H9 (cell line): Measurements from ENCODE around the gene RPP14. TPM values are rescaled to one million over a fixed set of nuclear protein-coding genes. Genes with fewer than 3 reads are reported as not detected.
A peak's percentile ranks its signal among the peaks of the same experiment; 100 is the strongest.

Experiments
- DNase-seq: peaks from one replicate; pipeline ENCODE4 v3.0.0-alpha.2; 2017
- H2AFZ ChIP-seq: one replicate; pipeline ENCODE4 v1.6.1; 2013; ENCODE audit warnings: mild to moderate bottlenecking, low read length, control low read depth, moderate library complexity
- H2AK5ac ChIP-seq: 2 replicates; pipeline ENCODE4 v1.6.1; 2013; ENCODE audit warnings: low read length, control low read depth, mixed read lengths; ENCODE audit not compliant: insufficient read length
- H2BK120ac ChIP-seq: one replicate; pipeline ENCODE4 v1.6.1; 2013; ENCODE audit warnings: low read depth, mild to moderate bottlenecking, low read length, control low read depth, inconsistent platforms; ENCODE audit not compliant: poor library complexity, severe bottlenecking
- H2BK12ac ChIP-seq: 2 replicates; pipeline ENCODE4 v1.6.1; 2013; ENCODE audit warnings: low read length, control low read depth, mixed read lengths, low read depth; ENCODE audit not compliant: insufficient read length
- H2BK15ac ChIP-seq: 2 replicates; pipeline ENCODE4 v1.6.1; 2013; ENCODE audit warnings: low read depth, low read length, control low read depth
- H2BK20ac ChIP-seq: one replicate; pipeline ENCODE4 v1.6.1; 2013; ENCODE audit warnings: low read depth, mild to moderate bottlenecking, low read length, control low read depth, inconsistent platforms; ENCODE audit not compliant: poor library complexity, severe bottlenecking
- H2BK5ac ChIP-seq: 2 replicates; pipeline ENCODE4 v1.6.1; 2013; ENCODE audit warnings: low read length, control low read depth, mixed read lengths; ENCODE audit not compliant: insufficient read length
- H3K14ac ChIP-seq: 2 replicates; pipeline ENCODE4 v1.6.1; 2013; ENCODE audit warnings: low read length, control low read depth; ENCODE audit not compliant: insufficient read depth
- H3K18ac ChIP-seq: 2 replicates; pipeline ENCODE4 v1.6.1; 2013; ENCODE audit warnings: low read depth, mild to moderate bottlenecking, mixed read lengths, low read length, control low read depth; ENCODE audit not compliant: insufficient read length
- H3K23ac ChIP-seq: 2 replicates; pipeline ENCODE4 v1.6.1; 2013; ENCODE audit warnings: low read length, control low read depth, mixed read lengths, low read depth; ENCODE audit not compliant: insufficient read length
- H3K23me2 ChIP-seq: 2 replicates; pipeline ENCODE4 v1.6.1; 2013; ENCODE audit warnings: low read depth, mild to moderate bottlenecking, mixed read lengths, low read length, control low read depth; ENCODE audit not compliant: insufficient read length, poor library complexity, severe bottlenecking
- H3K27ac ChIP-seq: 2 replicates; pipeline ENCODE4 v1.5.1; 2013; ENCODE audit warnings: low read length, control low read depth, mixed read lengths, low read depth; ENCODE audit not compliant: insufficient read length
- H3K27me3 ChIP-seq: 2 replicates; pipeline ENCODE4 v1.6.1; 2013; ENCODE audit warnings: low read length, control low read depth, inconsistent platforms; ENCODE audit not compliant: insufficient read depth
- H3K4ac ChIP-seq: 2 replicates; pipeline ENCODE4 v1.6.1; 2013; ENCODE audit warnings: low read depth, mild to moderate bottlenecking, control low read depth, inconsistent platforms, low read length, moderate library complexity
- H3K4me1 ChIP-seq: 2 replicates; pipeline ENCODE4 v1.6.1; 2013; ENCODE audit warnings: low read length, control low read depth, inconsistent platforms; ENCODE audit not compliant: insufficient read depth
- H3K4me2 ChIP-seq: 2 replicates; pipeline ENCODE4 v1.6.1; 2013; ENCODE audit warnings: low read length, control low read depth, mixed read lengths; ENCODE audit not compliant: insufficient read length, insufficient read depth
- H3K56ac ChIP-seq: 2 replicates; pipeline ENCODE4 v1.6.1; 2013; ENCODE audit warnings: low read depth, mild to moderate bottlenecking, mixed read lengths, low read length, control low read depth; ENCODE audit not compliant: insufficient read length
- H3K79me1 ChIP-seq: 2 replicates; pipeline ENCODE4 v1.6.1; 2013; ENCODE audit warnings: low read depth, mild to moderate bottlenecking, moderate library complexity, low read length, control low read depth, inconsistent platforms; ENCODE audit not compliant: insufficient read depth, poor library complexity, severe bottlenecking
- H3K79me2 ChIP-seq: 2 replicates; pipeline ENCODE4 v1.6.1; 2013; ENCODE audit warnings: low read length, control low read depth, inconsistent platforms; ENCODE audit not compliant: insufficient read depth
- H3K9ac ChIP-seq: 2 replicates; pipeline ENCODE4 v1.6.1; 2013; ENCODE audit warnings: low read length, control low read depth, mixed read lengths; ENCODE audit not compliant: insufficient read length; ENCODE audit errors: extremely low read depth
- H3K9me3 ChIP-seq: one replicate; pipeline ENCODE4 v1.6.1; 2013; ENCODE audit warnings: low read depth, low read length, inconsistent platforms; ENCODE audit not compliant: control insufficient read depth
- H3T11ph ChIP-seq: one replicate; pipeline ENCODE4 v1.6.1; 2013; ENCODE audit warnings: mild to moderate bottlenecking, low read length, control low read depth, inconsistent platforms
- H4K20me1 ChIP-seq: one replicate; pipeline ENCODE4 v1.6.1; 2013; ENCODE audit not compliant: control insufficient read depth, insufficient read length, insufficient read depth
- H4K5ac ChIP-seq: 2 replicates; pipeline ENCODE4 v1.6.1; 2013; ENCODE audit warnings: low read depth, mild to moderate bottlenecking, mixed read lengths, low read length, control low read depth; ENCODE audit not compliant: insufficient read length
- H4K8ac ChIP-seq: replicated peaks from 2 replicates; pipeline ENCODE4 v1.6.1; 2013; ENCODE audit warnings: low read length, control low read depth, mixed read lengths, low read depth; ENCODE audit not compliant: insufficient read length
- H4K91ac ChIP-seq: 2 replicates; pipeline ENCODE4 v1.6.1; 2013; ENCODE audit warnings: low read depth, mild to moderate bottlenecking, moderate library complexity, mixed read lengths, low read length, control low read depth; ENCODE audit not compliant: insufficient read length
- H3K27ac Mint-ChIP-seq, 3 experiments: 2 replicates in 2 of 3; 3 replicates in 1 of 3; pipeline ENCODE4 v1.8.0; 2020 to 2021; ENCODE audit warnings: mixed read lengths in 3 of 3, mild to moderate bottlenecking in 1 of 3, moderate library complexity in 1 of 3
- H3K27me3 Mint-ChIP-seq: 2 replicates; pipeline ENCODE4 v1.8.0; 2021; ENCODE audit warnings: low read depth, mild to moderate bottlenecking, moderate library complexity, mixed read lengths
- H3K36me3 Mint-ChIP-seq, 3 experiments: 2 replicates in 2 of 3; 3 replicates in 1 of 3; pipeline ENCODE4 v1.8.0; 2020 to 2021; ENCODE audit warnings: low read depth in 3 of 3, mixed read lengths in 3 of 3; ENCODE audit not compliant: insufficient read depth in 1 of 3
- H3K4me1 Mint-ChIP-seq, 2 experiments: 2 replicates each; pipeline ENCODE4 v1.8.0; 2020; ENCODE audit warnings: mixed read lengths in 2 of 2
- H3K4me3 Mint-ChIP-seq, 2 experiments: 2 replicates in 1 of 2; 3 replicates in 1 of 2; pipeline ENCODE4 v1.8.0; 2020 to 2021; ENCODE audit warnings: mild to moderate bottlenecking in 2 of 2, mixed read lengths in 2 of 2, moderate library complexity in 1 of 2
- H3K9me3 Mint-ChIP-seq, 2 experiments: 2 replicates in 1 of 2; 3 replicates in 1 of 2; pipeline ENCODE4 v1.8.0; 2020; ENCODE audit warnings: mild to moderate bottlenecking in 2 of 2, mixed read lengths in 2 of 2, moderate library complexity in 1 of 2
- WGBS: extraction: QIAGEN DNeasy Blood & Tissue Kit; methylation state at CpG from one replicate; pipeline ENCODE4 v1.1.7; 2013; ENCODE audit warnings: missing lambda C conversion rate, low lambda C conversion rate, mixed read lengths; ENCODE audit not compliant: insufficient read length; ENCODE audit errors: extremely low coverage; 5-methylcytosine and 5-hydroxymethylcytosine counted together
- total RNA-seq: library from RNA; stranded (reverse); gene quantifications from 2 replicates; pipeline ENCODE4 v1.2.1, GENCODE V29; 2021
- TF ChIP-seq, protein P1 (sequence below): fragments of 200-600 bp; sonication (generic); conservative IDR thresholded peaks from 3 replicates; pipeline ENCODE4 v1.8.0; 2021; ENCODE audit warnings: antibody characterized with exemption, mild to moderate bottlenecking

Gene RPP14
- total RNA-seq, 1 experiment from 2014 or later: 23.9 TPM

DNA sequence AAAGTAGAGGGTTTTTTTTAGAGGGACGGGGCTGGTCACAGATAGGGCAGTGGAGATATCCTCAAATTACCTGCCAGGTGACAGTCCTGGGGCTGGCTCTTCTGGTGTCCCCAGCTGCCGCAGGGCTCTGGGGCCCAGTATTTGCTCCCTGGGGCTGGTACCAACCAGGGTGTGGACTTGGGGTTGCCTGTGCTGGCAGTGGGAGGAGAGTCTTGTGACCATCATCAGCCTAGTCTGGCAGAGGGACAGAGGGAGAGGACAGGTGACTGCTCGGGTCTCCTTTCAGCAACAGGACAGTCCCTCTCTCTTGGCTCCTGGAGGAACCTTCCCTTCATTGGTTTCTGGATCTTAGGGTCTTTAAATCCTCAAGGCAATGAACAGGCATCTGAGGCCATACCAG is 7.9 kb upstream of the RPP14 start:
- Mint-ChIP-seq H3K4me1 (peaks cover 10 to 11% of the 10 kb centered on the region in 2 experiments), H3K4me3 (no peak overlapping the region), H3K27me3 (peaks cover 20% of the 10 kb centered on the region), H3K36me3 (no peaks in the 10 kb centered on the region; a peak in 1 of 7 replicates), H3K9me3 (peaks cover 0 to 3% of the 10 kb centered on the region in 2 experiments; a peak in 1 of 5 replicates), H3K27ac (peak overlapping the region in 1 of 3 experiments; percentile 31; a peak in 1 of 7 replicates)
- TF ChIP-seq, protein P1, sequence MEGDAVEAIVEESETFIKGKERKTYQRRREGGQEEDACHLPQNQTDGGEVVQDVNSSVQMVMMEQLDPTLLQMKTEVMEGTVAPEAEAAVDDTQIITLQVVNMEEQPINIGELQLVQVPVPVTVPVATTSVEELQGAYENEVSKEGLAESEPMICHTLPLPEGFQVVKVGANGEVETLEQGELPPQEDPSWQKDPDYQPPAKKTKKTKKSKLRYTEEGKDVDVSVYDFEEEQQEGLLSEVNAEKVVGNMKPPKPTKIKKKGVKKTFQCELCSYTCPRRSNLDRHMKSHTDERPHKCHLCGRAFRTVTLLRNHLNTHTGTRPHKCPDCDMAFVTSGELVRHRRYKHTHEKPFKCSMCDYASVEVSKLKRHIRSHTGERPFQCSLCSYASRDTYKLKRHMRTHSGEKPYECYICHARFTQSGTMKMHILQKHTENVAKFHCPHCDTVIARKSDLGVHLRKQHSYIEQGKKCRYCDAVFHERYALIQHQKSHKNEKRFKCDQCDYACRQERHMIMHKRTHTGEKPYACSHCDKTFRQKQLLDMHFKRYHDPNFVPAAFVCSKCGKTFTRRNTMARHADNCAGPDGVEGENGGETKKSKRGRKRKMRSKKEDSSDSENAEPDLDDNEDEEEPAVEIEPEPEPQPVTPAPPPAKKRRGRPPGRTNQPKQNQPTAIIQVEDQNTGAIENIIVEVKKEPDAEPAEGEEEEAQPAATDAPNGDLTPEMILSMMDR: no peak
- H3K9me3 ChIP-seq: no peaks in the 10 kb centered on the region
- H3K23ac ChIP-seq: no peak overlapping the region
- H2AFZ ChIP-seq: no peak overlapping the region
- H3K4ac ChIP-seq: no peak overlapping the region
- no peak overlapping the region for H2BK20ac ChIP-seq
- no peak overlapping the region for H2BK15ac ChIP-seq
- H3K56ac ChIP-seq: no peak overlapping the region
- no peak overlapping the region for H3K9ac ChIP-seq
- H3K79me1 ChIP-seq: no peaks in the 10 kb centered on the region
- H3K27me3 ChIP-seq: no peaks in the 10 kb centered on the region
- no peak overlapping the region for H2BK5ac ChIP-seq
- no peak overlapping the region for H2AK5ac ChIP-seq
- no CpG with 5 or more reads among the region's 3 CpGs for WGBS
- no peak overlapping the region for H4K91ac ChIP-seq
- DNase-seq: no peak
- H3K18ac ChIP-seq: no peak overlapping the region
- no peak overlapping the region for H3K14ac ChIP-seq
- H2BK12ac ChIP-seq: no peak overlapping the region
- no peaks in the 10 kb centered on the region for H3K23me2 ChIP-seq
- no peak overlapping the region for H4K8ac ChIP-seq
- H3K27ac ChIP-seq: no peak overlapping the region
- H3T11ph ChIP-seq: no peak overlapping the region
- no peak overlapping the region for H3K4me2 ChIP-seq
- no peak overlapping the region for H2BK120ac ChIP-seq
- H3K4me1 ChIP-seq: no peaks in the 10 kb centered on the region
- H4K20me1 ChIP-seq: no peaks in the 10 kb centered on the region
- H4K5ac ChIP-seq: no peak overlapping the region
- no peaks in the 10 kb centered on the region for H3K79me2 ChIP-seq
